CD4-positive, alpha-beta T cell treated with Interleukin-15 for 1 hour (primary cell): ENCODE data around the gene BEGAIN.

ENCODE experiments used
- DNase-seq: peaks from one replicate; pipeline ENCODE4 v3.0.0-alpha.2; 2020

The BEGAIN gene

DNA sequence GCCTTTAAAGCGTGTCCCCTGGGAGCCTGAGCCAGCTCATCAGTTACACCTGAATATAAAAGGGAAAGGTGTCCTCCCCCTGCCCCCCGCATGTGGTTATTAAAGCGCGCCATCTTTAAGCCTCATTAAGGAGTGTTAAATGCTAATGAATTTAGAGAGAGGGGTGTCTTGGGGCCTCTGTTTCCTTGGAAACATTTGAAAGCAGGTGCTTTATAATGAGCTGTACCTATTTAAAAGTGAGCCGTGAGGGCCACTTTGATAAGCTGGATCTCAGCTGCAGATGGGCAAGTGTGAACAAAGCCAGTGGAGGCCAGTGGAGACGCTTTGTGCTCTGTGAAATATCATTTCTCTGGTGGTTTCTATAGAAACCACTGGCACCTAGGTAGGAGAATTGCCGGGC, 84.0 kb downstream of the BEGAIN start:
- DNase-seq: no peak

DNA sequence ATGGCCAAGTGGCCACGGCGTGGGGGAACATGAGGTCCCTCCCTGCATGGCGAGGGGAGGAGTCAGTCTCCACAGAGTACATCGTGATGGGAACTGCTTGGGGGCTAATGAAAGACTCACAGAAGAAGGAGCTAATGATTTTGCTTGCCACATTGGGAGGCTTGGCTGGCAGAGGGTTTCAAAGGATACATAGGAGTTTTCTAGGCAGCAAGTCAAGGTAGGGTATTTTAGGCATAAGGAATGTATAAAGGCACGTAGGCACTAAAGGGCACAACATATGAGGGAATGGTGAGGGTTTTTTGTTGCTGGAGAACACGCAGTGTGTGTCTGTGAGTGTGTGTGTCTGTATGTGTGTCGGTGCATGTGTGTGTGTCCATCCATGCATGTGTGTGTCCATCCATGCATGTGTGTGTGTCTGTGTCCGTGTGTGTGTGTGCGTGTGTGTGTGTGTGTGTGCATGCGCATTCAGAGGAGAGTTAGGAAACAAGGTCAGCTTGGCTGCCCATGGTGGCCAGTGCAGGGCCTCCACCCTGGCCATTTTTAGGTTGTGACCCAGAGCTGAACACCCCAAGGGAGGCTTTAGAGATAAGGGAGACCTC, 84.5 kb downstream of the BEGAIN start:
- DNase-seq: no peak

- DNase-seq: no peak
These were observed 87.1 kb downstream of the BEGAIN start for GRCh38 chr14:100500128-100500527.

DNA sequence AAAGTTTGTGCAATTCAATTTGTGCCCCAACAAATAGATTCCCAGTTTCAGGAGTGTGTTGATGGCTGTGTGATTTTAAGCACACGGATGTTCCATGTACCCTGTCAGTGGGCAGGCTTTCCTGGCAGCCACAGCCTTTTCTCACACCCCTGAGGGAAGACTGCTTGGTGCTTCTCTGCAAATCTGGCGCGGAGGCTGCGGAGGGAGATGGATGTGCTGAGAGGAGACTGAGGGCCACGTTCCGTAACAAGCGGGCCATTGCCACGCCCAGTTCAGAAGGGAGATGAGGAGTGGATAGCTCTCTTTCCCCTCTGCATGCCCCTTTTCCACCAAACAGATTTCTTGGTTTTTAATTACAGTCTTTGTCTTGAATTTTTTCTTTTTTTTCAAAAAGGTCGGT, 89.1 kb downstream of the BEGAIN start:
- DNase-seq: no peak

DNA sequence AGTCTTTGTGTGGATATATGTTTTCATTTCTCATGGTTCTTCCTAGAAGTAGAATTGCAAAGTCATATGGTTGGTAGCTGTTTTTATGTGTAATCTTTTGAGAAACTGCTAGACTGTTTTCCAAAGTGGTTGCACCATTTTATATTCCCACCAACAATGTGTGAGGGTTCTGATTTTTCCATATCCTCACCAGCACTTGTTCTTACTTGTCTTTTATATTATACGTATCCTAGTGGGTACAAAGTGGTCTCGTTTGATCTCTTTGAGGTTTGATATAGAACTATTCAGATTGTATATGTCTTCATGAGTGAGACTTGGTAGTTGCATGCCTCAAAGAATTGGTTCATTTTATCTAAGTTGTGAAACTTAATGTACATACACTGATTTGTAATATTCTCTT, 91.3 kb downstream of the BEGAIN start:
- DNase-seq: no peak

GRCh38 chr14:100494645-100495044, 92.6 kb downstream of the BEGAIN start:
- no peak for DNase-seq

DNA sequence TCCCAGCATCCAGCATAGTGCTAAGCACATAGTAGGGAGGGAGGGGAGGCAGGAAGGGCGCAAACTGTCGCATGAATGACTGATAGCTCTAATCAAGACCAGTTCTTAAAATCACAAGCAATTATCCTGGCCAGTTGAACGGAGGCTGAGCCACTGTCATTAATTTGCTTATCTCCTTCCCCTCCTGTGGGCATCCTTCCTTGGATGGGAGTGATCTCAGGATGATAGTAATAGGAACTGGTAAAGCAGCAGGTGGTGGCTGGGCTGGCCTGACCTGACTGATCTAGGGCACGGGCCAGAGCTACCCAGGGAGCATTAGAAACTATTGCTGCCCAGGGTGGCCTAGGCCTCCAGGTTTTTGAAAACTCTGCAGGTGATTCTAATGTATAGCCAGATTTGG, 97.0 kb downstream of the BEGAIN start:
- no peak for DNase-seq

- no peak for DNase-seq
These were observed 99.2 kb downstream of the BEGAIN start for GRCh38 chr14:100488057-100488456.

- no peak for DNase-seq
These were observed 99.9 kb downstream of the BEGAIN start for GRCh38 chr14:100487304-100487703.
